HG02798 (cell line): ENCODE measurements around the gene SPIN1.

ENCODE experiments used
- ATAC-seq: cut with Tn5 transposase; IDR thresholded peaks from one replicate; pipeline ENCODE4 v1.9.1; 2021; ENCODE audit warnings: mild to moderate bottlenecking; ENCODE audit not compliant: unreplicated experiment, poor library complexity

Gene SPIN1

GRCh38 chr9:88429595-88430430 is 41.6 kb downstream of the SPIN1 start:
- ATAC-seq, result no peak

GRCh38 chr9:88433583-88434255 is 45.5 kb downstream of the SPIN1 start:
- ATAC-seq, result no peak

DNA sequence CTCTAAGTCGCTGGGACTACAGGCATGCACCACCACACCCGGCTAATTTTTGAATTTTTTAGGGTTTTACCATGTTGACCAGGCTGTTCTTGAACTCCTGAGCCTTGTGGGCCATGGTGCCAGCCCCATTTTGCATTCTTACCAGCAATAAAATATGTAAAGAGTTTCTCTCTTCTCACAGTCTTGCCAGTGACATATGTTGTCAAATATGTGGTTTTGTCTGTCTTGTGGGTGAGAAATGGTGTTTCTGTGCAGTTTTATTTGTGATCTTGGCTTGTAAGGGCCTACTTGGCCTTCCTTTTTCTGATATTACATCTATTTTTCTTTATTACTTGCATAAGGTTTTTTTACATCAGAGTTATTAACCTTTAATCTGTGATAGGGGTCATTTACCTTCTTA is 47.1 kb downstream of the SPIN1 start:
- no peak for ATAC-seq

DNA sequence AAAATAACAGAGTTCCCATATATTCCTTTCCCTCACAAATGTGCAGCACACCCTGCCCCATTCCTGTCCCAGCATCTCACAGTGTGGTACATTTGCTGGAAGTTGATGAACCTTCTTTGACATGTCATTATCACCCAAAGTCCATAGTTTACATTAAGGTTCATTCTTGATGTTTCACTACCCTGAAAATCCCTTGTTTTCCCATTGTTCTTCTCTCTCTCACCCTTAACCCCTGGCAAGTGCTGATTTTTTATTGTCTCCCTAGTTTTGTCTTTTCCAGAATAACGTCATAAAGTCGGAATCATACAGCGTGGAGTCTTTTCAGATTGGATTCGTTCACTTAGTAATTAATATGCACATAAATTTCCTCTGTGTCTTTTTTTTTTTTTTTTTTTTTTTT is 48.1 kb downstream of the SPIN1 start:
- ATAC-seq, result no peak

DNA sequence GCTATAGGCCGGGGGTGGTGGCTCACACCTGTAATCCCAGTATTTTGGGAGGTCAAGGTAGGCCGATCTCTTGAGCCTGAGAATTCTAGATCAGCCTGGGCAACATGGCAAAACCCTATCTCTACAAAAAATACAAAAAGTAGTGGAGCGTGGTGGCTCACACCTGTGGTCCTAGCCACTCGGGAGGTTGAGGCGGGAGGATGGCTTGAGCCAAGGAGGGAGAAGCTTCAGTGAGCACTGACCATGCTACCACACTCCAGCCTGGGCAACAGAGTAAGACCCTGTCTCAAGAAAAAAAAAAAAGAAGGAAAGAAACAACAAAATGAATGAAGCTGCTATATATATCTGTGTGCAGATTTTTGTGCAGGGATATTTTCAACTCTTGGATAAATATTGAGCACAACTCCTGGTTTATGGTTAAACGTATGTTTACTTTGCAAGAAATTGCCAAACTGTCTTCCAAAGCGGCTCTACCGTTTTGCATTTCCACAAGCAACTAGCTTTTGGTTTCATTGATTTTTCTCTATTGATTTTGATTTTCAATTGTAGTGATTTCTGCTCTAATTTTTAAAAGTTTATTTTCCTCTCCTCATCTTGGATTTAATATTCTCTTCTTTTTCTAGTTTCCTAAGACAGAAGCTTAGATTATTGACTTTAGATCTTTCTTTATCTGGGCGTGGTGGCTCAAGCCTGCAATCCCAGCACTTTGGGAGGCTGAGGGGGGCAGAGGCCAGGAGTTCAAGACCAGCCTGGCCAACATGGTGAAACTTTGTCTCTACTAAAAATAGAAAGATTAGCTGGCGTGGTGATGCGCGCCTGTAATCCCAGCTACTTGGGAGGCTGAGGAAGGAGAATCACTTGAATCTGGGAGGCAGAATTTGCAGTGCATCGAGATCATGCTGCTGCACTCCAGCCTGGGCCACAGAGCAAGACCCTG is 49.2 kb downstream of the SPIN1 start:
- no peak for ATAC-seq

DNA sequence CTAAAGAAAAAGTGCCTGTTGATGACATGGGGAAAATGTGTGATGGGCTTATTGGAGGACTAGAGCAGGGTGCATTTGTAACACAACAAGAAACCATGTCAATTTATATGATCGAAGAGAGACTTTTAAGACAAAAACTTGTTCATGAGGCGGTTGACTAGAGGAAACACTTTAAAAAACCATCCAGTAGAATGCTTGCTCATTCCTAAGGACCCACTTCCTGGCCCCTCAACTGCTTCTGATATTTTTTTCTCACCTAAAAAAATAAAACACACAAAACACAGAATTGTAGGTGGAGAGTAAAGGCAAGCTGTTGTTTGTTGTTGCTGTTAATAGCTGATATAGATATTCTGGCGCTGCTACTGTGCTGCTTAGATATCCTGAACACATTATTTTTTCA is 50.6 kb downstream of the SPIN1 start:
- no peak for ATAC-seq

GRCh38 chr9:88441301-88442007 is 53.2 kb downstream of the SPIN1 start:
- no peak for ATAC-seq

DNA sequence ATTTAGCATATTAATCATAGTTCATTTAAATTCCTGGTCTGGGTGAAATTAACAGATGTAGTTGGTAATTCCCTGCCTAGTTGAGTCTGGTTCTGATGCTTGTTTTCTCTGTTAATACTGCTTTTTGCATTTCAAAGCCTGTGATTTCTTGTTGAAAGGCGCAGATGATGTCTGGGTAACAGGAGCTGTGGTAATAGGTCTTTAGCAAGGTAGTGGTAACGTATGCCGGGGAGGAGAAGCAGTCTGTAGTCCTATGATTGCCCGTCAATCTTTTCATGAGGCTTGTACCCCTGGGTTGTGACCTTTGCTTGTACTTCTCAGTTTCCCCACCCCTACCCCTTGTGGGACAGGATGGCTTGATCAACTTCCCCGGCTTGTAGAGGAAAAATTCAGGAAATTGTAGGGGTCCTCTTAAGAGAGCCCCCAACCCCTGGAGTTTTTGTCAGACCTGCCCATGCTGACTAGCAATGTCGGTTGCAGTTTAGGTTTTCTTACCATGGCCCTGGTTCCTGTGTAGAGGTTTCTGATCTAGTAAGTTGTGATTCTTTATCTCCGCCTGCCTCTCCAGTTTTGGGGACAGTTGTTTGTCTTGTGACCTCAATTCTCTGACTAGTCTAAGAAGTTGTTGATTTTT is 55.4 kb downstream of the SPIN1 start:
- no peak for ATAC-seq

- no peak for ATAC-seq
These were observed 58.5 kb downstream of the SPIN1 start for GRCh38 chr9:88446728-88447127.

DNA sequence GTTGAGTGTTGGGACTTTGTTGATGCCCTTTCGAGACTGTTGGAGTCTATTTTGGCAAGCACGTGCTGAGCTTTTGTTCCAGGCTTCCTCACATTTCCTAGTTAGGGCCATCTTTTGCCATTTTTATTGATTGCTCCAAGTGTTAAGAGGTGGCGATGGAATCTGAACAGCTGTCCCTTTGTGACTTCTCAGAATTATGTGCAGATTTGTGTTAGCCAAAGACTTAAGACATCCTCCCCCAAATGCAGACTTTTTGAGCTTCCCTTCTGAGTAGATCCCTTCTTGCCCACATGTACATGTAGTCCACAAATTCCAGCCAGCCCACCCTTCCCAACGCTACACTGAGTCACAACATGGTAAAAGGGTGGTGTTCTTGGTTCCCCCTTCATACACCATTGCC is 59.2 kb downstream of the SPIN1 start:
- no peak for ATAC-seq

GRCh38 chr9:88451160-88451559 is 62.9 kb downstream of the SPIN1 start:
- ATAC-seq, result no peak

- ATAC-seq, result no peak
These were observed 70.6 kb downstream of the SPIN1 start for GRCh38 chr9:88458716-88459465.

DNA sequence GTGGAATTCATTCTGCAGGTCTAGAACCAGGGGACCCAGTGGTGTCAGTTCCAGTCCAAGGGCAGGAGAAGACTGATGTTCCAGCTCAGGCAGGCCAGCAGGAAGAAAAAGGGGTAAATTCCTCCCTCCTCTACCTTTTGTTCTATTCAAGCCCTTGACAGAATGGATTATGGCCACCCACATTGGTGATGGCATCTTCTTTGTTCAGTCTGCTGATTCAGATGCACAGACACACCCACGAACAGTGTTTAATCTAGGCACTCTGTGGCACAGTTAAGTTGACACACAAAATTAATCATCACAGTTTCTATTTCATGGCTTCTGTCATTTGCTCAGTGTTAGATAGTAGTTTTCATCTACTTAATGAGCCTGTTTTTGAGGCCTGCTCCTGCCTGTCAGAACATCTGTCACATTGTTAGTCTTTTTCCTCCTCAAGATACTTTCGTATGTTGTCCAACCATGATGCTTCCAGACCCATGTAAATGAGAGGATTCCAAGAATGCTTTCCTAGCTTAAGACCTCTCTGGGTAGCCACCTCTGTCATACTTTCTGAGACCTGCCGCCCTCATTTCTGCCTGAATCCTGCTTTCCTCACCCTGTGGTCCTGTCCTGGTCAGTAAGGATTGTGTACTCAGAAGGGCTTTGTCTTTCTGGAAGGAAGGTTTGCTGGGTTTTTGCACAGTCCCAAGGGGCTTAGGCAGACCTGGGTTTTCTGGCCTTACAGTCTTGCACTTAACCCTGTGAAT is 72.5 kb downstream of the SPIN1 start:
- ATAC-seq, result no peak

DNA sequence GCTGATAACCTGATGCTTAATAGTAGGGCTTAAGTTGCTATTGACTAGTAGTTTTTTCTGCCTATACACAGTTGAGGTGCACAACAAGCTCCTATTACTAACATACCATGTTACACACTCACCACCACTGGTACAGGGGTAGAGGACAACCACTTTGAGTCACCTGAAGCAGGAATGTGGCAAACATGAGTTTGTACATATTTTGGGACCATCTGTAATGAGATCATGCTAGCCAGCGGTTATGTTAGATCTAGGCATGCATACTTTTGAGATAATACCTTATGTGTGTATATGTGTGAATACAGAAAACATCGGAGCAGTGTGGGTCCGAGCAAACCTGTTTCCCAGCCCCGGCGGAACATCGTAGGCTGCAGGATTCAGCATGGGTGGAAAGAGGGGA is 73.9 kb downstream of the SPIN1 start:
- no peak for ATAC-seq

GRCh38 chr9:88464851-88465250 is 76.6 kb downstream of the SPIN1 start:
- ATAC-seq, result no peak

DNA sequence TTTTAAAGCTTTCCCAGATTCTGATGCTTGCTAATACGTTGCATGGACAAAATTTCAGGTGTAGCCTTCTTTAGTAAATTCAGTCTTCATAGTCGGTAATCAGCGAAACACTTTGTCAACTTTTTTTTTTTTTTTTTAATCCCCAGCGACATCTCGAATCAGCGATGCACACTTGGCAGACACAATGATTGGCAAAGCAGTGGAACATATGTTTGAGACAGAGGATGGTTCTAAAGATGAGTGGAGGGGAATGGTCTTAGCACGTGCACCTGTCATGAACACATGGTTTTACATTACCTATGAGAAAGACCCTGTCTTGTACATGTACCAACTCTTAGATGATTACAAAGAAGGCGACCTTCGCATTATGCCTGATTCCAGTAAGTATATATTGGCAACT is 80.0 kb downstream of the SPIN1 start:
- no peak for ATAC-seq

- ATAC-seq, result peak; percentile 43
These were observed 88.4 kb downstream of the SPIN1 start for GRCh38 chr9:88476491-88477271.
